ENCODE data around the gene ASB11. TPM values are rescaled to one million over a fixed set of nuclear protein-coding genes. Genes with fewer than 3 reads are reported as not detected.

ASB11 gene
- total RNA-seq, 1 donor from 2014 or later: not detected

DNA sequence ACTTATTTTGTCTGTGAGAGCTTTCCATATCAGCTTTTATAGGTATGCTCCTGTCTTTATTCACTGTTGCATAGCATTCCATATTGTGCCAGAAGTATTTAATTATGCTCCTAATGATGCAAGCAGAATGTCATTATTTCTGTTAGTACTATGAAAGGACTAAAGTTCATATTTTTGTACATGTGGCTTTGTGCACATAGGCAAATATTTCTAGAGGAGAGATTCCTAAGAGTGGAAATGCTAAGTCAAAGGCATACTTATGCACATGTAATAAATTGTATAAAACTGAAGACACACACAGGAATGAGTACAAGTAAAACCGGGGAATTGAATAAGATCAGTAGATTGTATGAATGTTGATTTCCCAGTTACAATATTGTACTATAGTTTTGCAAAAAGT, 43.7 kb downstream of the ASB11 start:
- Histone ChIP-seq H3K4me3 (ENCODE audit: insufficient read depth, low read depth, low read length) (no peak overlapping the region), H2AFZ (ENCODE audit: low read depth, low read length) (no peak overlapping the region), H3K4me1 (ENCODE audit: insufficient read depth, low read length) (no peaks in the 10 kb centered on the region), H3K36me3 (ENCODE audit: insufficient read depth, low read length) (no peaks in the 10 kb centered on the region), H3K9me3 (ENCODE audit: insufficient read depth, low read depth, low read length) (no peaks in the 10 kb centered on the region), H3K9ac (ENCODE audit: low read length) (no peak overlapping the region), H3K27me3 (ENCODE audit: insufficient read depth, low read length) (no peaks in the 10 kb centered on the region), H3K79me2 (ENCODE audit: insufficient read depth, low read length) (no peaks in the 10 kb centered on the region), H4K20me1 (ENCODE audit: insufficient read depth, low read length) (no peaks in the 10 kb centered on the region), H3K4me2 (ENCODE audit: low read length) (no peak overlapping the region), H3K27ac (ENCODE audit: low read depth, low read length) (no peak overlapping the region)
- FAIRE-seq (no peak), DNase-seq (ENCODE audit: low read depth) (no peak)
- H3K4me1 Mint-ChIP-seq (ENCODE audit: low read depth, unreplicated experiment): peaks cover 6% of the 10 kb centered on the region
- no peaks in the 10 kb centered on the region for H3K27me3 Mint-ChIP-seq (ENCODE audit: low read depth, unreplicated experiment)
- H3K36me3 Mint-ChIP-seq (ENCODE audit: low read depth, unreplicated experiment): no peaks in the 10 kb centered on the region
- no peak overlapping the region for H3K27ac Mint-ChIP-seq (ENCODE audit: unreplicated experiment)
- TF ChIP-seq, protein P1, sequence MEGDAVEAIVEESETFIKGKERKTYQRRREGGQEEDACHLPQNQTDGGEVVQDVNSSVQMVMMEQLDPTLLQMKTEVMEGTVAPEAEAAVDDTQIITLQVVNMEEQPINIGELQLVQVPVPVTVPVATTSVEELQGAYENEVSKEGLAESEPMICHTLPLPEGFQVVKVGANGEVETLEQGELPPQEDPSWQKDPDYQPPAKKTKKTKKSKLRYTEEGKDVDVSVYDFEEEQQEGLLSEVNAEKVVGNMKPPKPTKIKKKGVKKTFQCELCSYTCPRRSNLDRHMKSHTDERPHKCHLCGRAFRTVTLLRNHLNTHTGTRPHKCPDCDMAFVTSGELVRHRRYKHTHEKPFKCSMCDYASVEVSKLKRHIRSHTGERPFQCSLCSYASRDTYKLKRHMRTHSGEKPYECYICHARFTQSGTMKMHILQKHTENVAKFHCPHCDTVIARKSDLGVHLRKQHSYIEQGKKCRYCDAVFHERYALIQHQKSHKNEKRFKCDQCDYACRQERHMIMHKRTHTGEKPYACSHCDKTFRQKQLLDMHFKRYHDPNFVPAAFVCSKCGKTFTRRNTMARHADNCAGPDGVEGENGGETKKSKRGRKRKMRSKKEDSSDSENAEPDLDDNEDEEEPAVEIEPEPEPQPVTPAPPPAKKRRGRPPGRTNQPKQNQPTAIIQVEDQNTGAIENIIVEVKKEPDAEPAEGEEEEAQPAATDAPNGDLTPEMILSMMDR (IDR thresholded peaks at IDR 0.05; ENCODE audit: insufficient read depth, low read depth, low read length): no peak
- TF ChIP-seq EZH2 (IDR thresholded peaks at IDR 0.05; ENCODE audit: insufficient read depth, low read length): no peak
- no peak overlapping the region for H3K4me3 Mint-ChIP-seq (ENCODE audit: unreplicated experiment)
- no peaks in the 10 kb centered on the region for H3K9me3 Mint-ChIP-seq (ENCODE audit: unreplicated experiment)

GRCh38 chrX:15269618-15270521, 45.6 kb downstream of the ASB11 start, which contains the start of gene ASB9:
Gene ASB9, minus strand, starts transcription at chrX:15270083. Its CDS starts 209 bp downstream, at chrX:15269874.
- Mint-ChIP-seq H3K4me1 (ENCODE audit: low read depth, unreplicated experiment) (peaks cover 6% of the 10 kb centered on the region), H3K27me3 (ENCODE audit: low read depth, unreplicated experiment) (peaks cover 4% of the 10 kb centered on the region), H3K36me3 (ENCODE audit: low read depth, unreplicated experiment) (no peaks in the 10 kb centered on the region), H3K4me3 (ENCODE audit: unreplicated experiment) (no peak within 1 kb of the TSS), H3K27ac (ENCODE audit: unreplicated experiment) (no peak within 1 kb of the TSS), H3K9me3 (ENCODE audit: unreplicated experiment) (no peaks in the 10 kb centered on the region)
- no peak within 1 kb of the TSS for H3K4me3 ChIP-seq (ENCODE audit: insufficient read depth, low read depth, low read length)
- H3K36me3 ChIP-seq (ENCODE audit: insufficient read depth, low read length): no peaks in the 10 kb centered on the region
- no peak within 1 kb of the TSS for H3K9ac ChIP-seq (ENCODE audit: low read length)
- H3K79me2 ChIP-seq (ENCODE audit: insufficient read depth, low read length): no peaks in the 10 kb centered on the region
- DNase-seq (ENCODE audit: low read depth) (peak; percentile 9), FAIRE-seq (peak; percentile 100)
- no peaks in the 10 kb centered on the region for H4K20me1 ChIP-seq (ENCODE audit: insufficient read depth, low read length)
- peak within 1 kb of the TSS; percentile 36 for H3K4me2 ChIP-seq (ENCODE audit: low read length)
- H3K27ac ChIP-seq (ENCODE audit: low read depth, low read length): no peak within 1 kb of the TSS
- no peak for TF ChIP-seq EZH2 (IDR thresholded peaks at IDR 0.05; ENCODE audit: insufficient read depth, low read length)
- TF ChIP-seq, protein P1 (IDR thresholded peaks at IDR 0.05; ENCODE audit: insufficient read depth, low read depth, low read length): no peak
- no peaks in the 10 kb centered on the region for H3K4me1 ChIP-seq (ENCODE audit: insufficient read depth, low read length)
- H3K27me3 ChIP-seq (ENCODE audit: insufficient read depth, low read length): no peaks in the 10 kb centered on the region
- H3K9me3 ChIP-seq (ENCODE audit: insufficient read depth, low read depth, low read length): no peaks in the 10 kb centered on the region
- H2AFZ ChIP-seq (ENCODE audit: low read depth, low read length): peak within 1 kb of the TSS; percentile 26

DNA sequence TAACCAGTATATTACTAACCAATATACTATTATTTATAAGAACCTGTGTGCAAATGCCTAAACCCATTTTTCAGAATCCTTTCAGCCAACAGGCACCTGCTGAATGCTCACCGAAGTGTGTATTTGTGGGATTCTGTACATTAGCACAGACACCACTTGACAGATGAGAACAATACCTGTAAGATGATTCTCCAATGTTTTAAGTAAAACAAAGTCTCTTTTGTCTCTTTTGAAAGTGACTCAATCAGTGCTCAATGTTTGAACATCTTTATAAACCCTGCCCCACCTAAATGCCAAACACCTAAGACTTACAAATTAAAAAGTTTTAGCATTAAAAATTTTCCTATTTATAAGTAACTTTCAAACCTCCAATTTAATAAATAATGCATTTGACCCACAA, 46.3 kb downstream of the ASB11 start:
- no peak overlapping the region for H3K4me3 Mint-ChIP-seq (ENCODE audit: unreplicated experiment)
- no peak overlapping the region for H3K4me2 ChIP-seq (ENCODE audit: low read length)
- no peak overlapping the region for H3K9ac ChIP-seq (ENCODE audit: low read length)
- H3K27ac Mint-ChIP-seq (ENCODE audit: unreplicated experiment): no peak overlapping the region
- no peak overlapping the region for H3K4me3 ChIP-seq (ENCODE audit: insufficient read depth, low read depth, low read length)
- DNase-seq (ENCODE audit: low read depth) (no peak), FAIRE-seq (no peak)
- H3K27me3 ChIP-seq (ENCODE audit: insufficient read depth, low read length): no peaks in the 10 kb centered on the region
- TF ChIP-seq, protein P1 (IDR thresholded peaks at IDR 0.05; ENCODE audit: insufficient read depth, low read depth, low read length): no peak
- no peak for TF ChIP-seq EZH2 (IDR thresholded peaks at IDR 0.05; ENCODE audit: insufficient read depth, low read length)
- H3K36me3 ChIP-seq (ENCODE audit: insufficient read depth, low read length): no peaks in the 10 kb centered on the region
- no peaks in the 10 kb centered on the region for H3K4me1 ChIP-seq (ENCODE audit: insufficient read depth, low read length)
- H3K9me3 Mint-ChIP-seq (ENCODE audit: unreplicated experiment): no peaks in the 10 kb centered on the region
- no peaks in the 10 kb centered on the region for H3K36me3 Mint-ChIP-seq (ENCODE audit: low read depth, unreplicated experiment)
- H3K79me2 ChIP-seq (ENCODE audit: insufficient read depth, low read length): no peaks in the 10 kb centered on the region
- H3K4me1 Mint-ChIP-seq (ENCODE audit: low read depth, unreplicated experiment): peaks cover 6% of the 10 kb centered on the region
- H3K27me3 Mint-ChIP-seq (ENCODE audit: low read depth, unreplicated experiment): peaks cover 4% of the 10 kb centered on the region
- H2AFZ ChIP-seq (ENCODE audit: low read depth, low read length): no peak overlapping the region
- H3K27ac ChIP-seq (ENCODE audit: low read depth, low read length): no peak overlapping the region
- no peaks in the 10 kb centered on the region for H4K20me1 ChIP-seq (ENCODE audit: insufficient read depth, low read length)
- no peaks in the 10 kb centered on the region for H3K9me3 ChIP-seq (ENCODE audit: insufficient read depth, low read depth, low read length)
